CD8-positive, alpha-beta memory T cell (primary cell): ENCODE data around the gene FMNL1. TPM values are rescaled to one million over a fixed set of nuclear protein-coding genes. Genes with fewer than 3 reads are reported as not detected.

ENCODE experiments used
- polyA plus RNA-seq: library from polyadenylated mRNA; unstranded; fragments of 300-500 nt; fragmentation: Illumina TruSeq; gene quantifications from one replicate; pipeline ENCODE4 v1.2.3, GENCODE V29; 2021
- total RNA-seq, 2 experiments: library from RNA; stranded (reverse); gene quantifications; one replicate each; pipeline ENCODE4 v1.2.3, GENCODE V29; 2021

FMNL1 gene
- total and polyA plus RNA-seq, 3 experiments from 2014 or later: 58.6 to 265 (median 260) TPM

Other genes with a start within 250 kb of the FMNL1 start
- gene DCAKD, start 170.3 kb upstream of the FMNL1 start, total RNA-seq: 10 to 100 TPM; 31.3 to 32.5 TPM
- 17.6 TPM for gene DCAKD, start 170.3 kb upstream of the FMNL1 start, polyA plus RNA-seq
- gene NMT1, start 160.6 kb upstream of the FMNL1 start, total RNA-seq: 100 to 1,000 TPM; 189 to 198 TPM
- gene NMT1, start 160.6 kb upstream of the FMNL1 start, polyA plus RNA-seq: 82.0 TPM
- gene PLCD3, start 89.4 kb upstream of the FMNL1 start, total RNA-seq: 1 to 10 TPM; 5.5 to 7.2 TPM
- gene PLCD3, start 89.4 kb upstream of the FMNL1 start, polyA plus RNA-seq: 1.1 TPM
- 1 to 10 TPM; 8.8 to 9.7 TPM for gene ACBD4, start 86.2 kb upstream of the FMNL1 start, total RNA-seq
- 15.0 TPM for gene ACBD4, start 86.2 kb upstream of the FMNL1 start, polyA plus RNA-seq
- 10 to 100 TPM; 48.3 to 51.1 TPM for gene HEXIM1, start 73.4 kb upstream of the FMNL1 start, total RNA-seq
- 5.6 TPM for gene HEXIM1, start 73.4 kb upstream of the FMNL1 start, polyA plus RNA-seq
- 1 to 10 TPM; 7.7 to 9.3 TPM for gene HEXIM2, start 60.0 kb upstream of the FMNL1 start, total RNA-seq
- 4.0 TPM for gene HEXIM2, start 60.0 kb upstream of the FMNL1 start, polyA plus RNA-seq
- under 1 TPM in 1 of 2 experiments, not detected in 1; 0.15 TPM for gene SPATA32, start 40.2 kb downstream of the FMNL1 start, total RNA-seq
- 0.33 TPM for gene SPATA32, start 40.2 kb downstream of the FMNL1 start, polyA plus RNA-seq
- gene MAP3K14, start 95.1 kb downstream of the FMNL1 start, total RNA-seq: 10 to 100 TPM; 60.2 to 62.4 TPM
- 9.0 TPM for gene MAP3K14, start 95.1 kb downstream of the FMNL1 start, polyA plus RNA-seq
- gene ARHGAP27, start 211.0 kb downstream of the FMNL1 start, total RNA-seq: 10 to 100 TPM; 39.9 to 43.8 TPM
- 32.3 TPM for gene ARHGAP27, start 211.0 kb downstream of the FMNL1 start, polyA plus RNA-seq